Esophagus muscularis mucosa (tissue), 4 donors: Measurements from ENCODE around the gene LCN15.

Experiments used
- CTCF ChIP-seq, 3 experiments: fragments of 200-600 bp in 2 of 3; fragments of 450-650 bp in 1 of 3; sonication (generic) in 2 of 3; IDR thresholded peaks; one replicate each; pipeline ENCODE4 v1.5.1; 2017 to 2019; ENCODE audit warnings: antibody characterized with exemption in 3 of 3, mild to moderate bottlenecking in 2 of 3, moderate library complexity in 1 of 3
- EP300 ChIP-seq: sonication (generic); formaldehyde crosslinking; IDR thresholded peaks from one replicate; pipeline ENCODE4 v1.6.1; 2017; ENCODE audit warnings: antibody characterized with exemption
- POLR2A ChIP-seq: fragments of 450-650 bp; IDR thresholded peaks from one replicate; pipeline ENCODE4 v1.6.1; 2017; ENCODE audit warnings: antibody characterized with exemption, moderate library complexity, mild to moderate bottlenecking, low read depth
- POLR2AphosphoS5 ChIP-seq, 2 donors: sonication (generic); formaldehyde crosslinking; IDR thresholded peaks; one replicate each; pipeline ENCODE4 v1.6.1; 2017; ENCODE audit warnings: antibody characterized with exemption in 2 of 2

- TF ChIP-seq CTCF (IDR thresholded peaks at IDR 0.05) (no peak), POLR2A (no peak), POLR2AphosphoS5 (IDR thresholded peaks at IDR 0.05) (no peak), EP300 (no peak)
These were observed 42.4 kb upstream of the LCN15 start for GRCh38 chr9:136806631-136807201.
